SKM-1 treated with dmso at 0.1 percent for 144 hours (cell line): ENCODE data around the gene SPPL3.
"Not testable (repeated sequence)": the region's sequence is repeated elsewhere in the genome, so short reads cannot be mapped to it uniquely, and the experiment has no call there.

ENCODE experiments used
- DNase-seq: peaks from one replicate; lab custom pipeline; 2025; ENCODE audit not compliant: unreplicated experiment; lab: John Stamatoyannopoulos, UW

SPPL3 gene

GRCh38 chr12:120921637-120922036, 17.5 kb upstream of the SPPL3 start:
- no peak for DNase-seq

DNA sequence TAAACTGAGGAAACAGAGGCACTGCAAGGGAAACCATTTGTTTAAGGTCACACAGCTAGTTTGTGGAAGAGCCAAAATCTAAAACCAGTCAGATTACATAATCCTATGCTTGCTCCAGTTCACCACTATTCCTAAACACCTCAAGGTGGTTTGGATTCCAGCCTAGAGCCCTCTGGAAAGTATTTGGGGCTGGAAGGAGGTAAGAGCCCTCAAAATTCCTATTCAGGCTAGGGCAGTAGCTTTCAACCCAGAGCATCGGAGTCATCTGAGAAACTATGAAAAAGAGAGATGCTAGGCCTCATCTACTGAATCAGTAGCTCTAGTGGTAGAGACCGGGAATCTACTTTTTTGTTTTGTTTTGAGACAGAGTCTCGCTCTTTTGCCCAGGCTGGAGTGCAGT, 16.0 kb upstream of the SPPL3 start:
- no peak for DNase-seq

DNA sequence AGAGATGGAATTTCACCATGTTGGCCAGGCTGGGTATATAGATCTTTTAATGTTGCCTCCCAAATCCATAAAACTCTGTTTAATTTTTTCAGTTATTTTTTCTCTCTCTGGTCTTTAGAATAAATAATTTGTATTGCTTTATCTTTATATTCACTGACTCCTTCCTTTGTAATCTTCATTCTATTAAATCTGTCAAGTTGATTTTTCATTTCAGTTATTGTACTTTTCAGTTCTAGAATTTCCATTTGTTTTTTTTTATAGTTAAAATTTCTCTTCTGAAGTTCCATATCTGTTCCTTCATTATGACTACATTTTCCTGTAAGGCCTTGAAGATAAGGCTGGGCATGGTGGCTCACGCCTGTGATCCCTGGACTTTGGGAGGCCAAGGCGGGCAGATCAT, 13.6 kb upstream of the SPPL3 start:
- DNase-seq = no peak

DNA sequence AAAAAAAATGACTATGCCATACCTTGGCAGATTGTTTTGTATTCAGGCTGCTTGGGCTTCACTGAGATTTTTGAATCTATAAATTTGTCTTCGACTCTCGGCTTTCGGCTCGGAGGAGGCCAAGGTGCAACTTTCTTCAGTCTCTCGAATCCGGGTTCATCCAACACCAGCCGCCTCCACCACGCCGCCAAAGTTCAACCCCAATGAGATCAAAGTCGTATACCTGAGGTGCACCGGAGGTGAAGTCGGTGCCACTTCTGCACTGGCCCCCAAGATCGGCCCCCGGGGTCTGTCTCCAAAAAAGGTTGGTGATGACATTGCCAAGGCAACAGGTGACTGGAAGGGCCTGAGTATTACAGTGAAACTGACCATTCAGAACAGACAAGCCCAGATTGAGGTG, 12.4 kb upstream of the SPPL3 start:
- no peak for DNase-seq

- no peak for DNase-seq
Measured at GRCh38 chr12:120914794-120915193, 10.6 kb upstream of the SPPL3 start.

DNA sequence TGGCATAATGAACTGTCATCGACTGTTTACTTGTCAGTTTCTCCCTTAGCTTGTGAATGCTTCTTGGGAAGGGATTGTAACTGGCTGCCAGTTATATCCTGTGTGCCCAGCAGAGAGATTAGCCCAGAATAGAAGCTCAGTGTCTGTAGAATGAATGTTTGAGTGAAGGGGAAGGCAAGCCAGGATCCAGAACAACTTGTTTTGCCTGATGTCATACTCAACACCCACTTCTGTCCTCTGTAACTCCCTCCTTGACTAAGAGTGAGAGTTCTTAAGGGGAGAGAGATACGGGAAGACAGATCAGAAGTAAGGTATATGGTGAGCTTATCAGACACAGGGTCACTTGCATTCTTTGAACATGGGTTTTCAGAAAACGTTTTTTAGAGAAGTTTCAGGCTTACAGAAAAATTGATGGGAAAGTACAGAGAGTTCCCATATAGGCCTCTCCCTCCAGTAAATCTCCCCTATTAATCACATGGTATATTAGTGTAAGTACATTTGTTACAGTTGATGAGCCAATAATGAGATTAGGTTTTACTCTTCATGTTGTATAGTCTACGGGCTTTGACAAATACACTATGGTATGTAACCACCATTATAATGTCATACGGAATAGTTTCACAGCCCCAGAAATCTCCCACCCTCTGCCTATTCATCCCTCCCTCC, 5.6 kb upstream of the SPPL3 start:
- DNase-seq = no peak

GRCh38 chr12:120905856-120906384, 1.8 kb upstream of the SPPL3 start:
- DNase-seq = no peak

DNA sequence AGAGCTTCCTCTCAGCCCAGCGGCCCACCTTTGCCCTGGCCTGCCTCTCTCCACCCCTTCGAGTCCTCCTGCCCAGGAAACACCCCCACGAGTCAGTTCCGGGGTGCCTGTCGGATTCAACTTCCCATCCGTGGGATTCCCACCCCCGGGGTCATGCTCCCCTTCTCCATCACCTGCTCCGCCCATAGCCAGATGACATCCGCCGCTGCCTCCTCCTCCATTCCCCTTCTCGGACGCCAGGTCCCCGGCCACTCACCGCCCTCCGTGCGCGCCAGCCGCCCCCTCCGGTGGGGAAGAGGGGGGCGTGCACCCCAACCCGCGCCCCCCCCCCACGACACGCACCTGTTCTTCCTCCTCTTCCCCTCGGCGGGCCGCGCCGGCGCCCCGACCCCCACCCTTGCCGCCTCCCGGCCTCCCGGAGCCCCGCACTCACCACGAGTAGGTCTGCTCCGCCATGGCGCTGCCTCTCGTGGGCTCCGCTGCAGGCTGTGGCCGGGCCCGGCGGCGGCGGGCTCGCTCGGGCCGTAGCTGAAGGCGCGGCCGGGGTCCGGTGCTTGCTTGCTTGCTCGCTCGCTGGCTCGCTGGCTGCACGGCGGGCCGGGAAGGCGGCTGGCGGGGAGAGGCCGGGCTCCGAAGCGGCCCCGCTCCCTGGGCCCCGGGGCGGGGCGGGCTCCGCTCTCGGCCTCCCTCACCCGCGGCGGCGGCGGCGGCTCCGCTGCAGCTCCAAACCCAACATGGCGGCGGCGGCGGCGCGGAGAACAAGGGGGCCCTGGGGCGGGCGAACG, 554 bp downstream of the SPPL3 start:
- DNase-seq = no peak

- DNase-seq = no peak
Measured at GRCh38 chr12:120902846-120903411, 1.2 kb downstream of the SPPL3 start.

DNA sequence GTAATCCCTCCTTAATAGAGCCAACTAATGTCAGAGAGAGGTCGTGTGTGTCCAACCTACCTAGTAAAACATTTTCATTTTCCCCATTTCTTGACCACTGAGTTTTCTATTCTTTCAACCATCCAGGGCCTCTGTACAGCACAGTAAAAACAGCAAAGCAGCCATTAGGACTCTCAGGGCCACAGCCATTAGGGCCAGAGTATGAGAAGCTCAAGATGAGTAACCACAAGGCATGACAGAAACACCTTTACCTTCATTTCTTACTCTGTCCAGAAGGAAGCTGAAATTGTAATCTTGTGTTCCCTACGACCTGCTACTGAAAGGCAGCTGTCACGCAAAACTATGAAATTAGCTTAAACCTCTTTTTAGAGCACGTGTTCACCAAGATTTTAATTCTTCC, 2.3 kb downstream of the SPPL3 start:
- DNase-seq = no peak

DNA sequence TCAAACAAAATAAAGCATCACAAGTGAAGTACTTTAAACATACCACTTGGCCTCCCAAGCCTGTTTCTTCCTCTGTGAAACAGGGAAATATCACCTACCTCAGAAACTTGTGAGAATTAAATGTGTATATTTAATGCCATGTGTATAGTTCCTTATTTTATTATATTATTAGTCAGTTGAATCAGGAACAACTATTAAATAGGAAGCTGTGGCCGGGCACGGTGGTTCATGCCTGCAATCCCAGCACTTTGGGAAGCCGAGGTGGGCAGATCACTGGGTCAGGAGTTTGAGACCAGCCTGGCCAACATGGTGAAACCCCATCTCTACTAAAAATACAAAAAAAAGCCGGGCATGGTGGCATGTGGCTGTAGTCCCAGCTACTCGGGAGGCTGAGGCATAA, 3.1 kb downstream of the SPPL3 start:
- DNase-seq = not testable (repeated sequence)

GRCh38 chr12:120895532-120895931, 8.6 kb downstream of the SPPL3 start:
- DNase-seq = no peak

DNA sequence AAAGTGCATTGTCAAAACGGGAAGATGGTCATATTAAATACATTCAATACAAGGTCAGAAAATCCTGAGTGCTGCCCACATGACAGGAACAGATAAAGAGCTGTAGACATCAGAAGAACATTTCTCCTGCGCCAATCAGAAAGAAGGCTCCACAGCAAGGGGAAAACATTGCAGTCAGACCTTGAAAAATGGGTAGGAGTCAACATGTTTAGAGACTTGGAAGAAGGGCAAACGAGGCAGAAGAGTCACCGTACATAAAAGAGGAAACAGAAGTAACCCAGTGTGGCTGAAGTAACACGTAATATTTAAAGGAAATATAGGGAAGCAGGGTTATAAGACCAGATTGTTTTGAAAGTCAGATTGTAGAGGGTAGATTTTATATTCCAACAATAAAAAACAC, 11.9 kb downstream of the SPPL3 start:
- DNase-seq = peak; percentile 33

GRCh38 chr12:120890963-120891362, 13.2 kb downstream of the SPPL3 start:
- DNase-seq = no peak

DNA sequence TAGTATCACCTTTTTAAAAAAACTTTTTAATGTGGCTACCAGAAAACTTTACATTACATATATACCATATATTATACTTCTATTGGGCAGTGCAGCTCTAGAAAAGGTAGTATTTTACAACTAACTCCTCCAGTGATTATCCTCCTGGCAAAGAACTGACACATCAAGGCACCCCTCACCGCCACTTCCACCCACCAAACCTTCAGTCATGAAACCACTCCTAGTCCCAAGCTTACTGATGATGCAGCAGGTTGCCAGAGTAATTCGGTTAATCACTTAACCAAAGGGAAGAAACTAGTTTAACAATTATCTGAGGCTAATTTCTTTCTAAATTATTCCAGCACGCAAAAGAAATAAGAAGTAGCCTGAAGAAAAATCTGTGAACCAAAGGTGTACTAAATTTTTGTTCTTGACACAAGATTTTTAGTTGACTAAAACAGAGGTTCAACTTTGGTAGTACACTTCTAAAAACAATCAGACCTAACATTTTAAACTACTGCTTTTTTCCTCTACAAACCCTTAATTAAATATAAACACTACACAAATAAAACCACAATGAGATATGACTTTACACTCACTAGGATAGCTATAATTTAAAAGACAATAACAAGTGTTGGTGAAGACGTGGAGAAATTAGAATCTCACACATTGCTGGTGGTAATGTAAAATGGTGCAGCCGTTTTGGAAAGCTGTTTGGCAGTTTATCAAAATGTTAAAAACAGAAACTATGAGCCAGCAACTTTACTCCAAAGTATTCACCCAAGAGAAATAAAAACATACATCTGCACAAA, 16.7 kb downstream of the SPPL3 start:
- DNase-seq = no peak

DNA sequence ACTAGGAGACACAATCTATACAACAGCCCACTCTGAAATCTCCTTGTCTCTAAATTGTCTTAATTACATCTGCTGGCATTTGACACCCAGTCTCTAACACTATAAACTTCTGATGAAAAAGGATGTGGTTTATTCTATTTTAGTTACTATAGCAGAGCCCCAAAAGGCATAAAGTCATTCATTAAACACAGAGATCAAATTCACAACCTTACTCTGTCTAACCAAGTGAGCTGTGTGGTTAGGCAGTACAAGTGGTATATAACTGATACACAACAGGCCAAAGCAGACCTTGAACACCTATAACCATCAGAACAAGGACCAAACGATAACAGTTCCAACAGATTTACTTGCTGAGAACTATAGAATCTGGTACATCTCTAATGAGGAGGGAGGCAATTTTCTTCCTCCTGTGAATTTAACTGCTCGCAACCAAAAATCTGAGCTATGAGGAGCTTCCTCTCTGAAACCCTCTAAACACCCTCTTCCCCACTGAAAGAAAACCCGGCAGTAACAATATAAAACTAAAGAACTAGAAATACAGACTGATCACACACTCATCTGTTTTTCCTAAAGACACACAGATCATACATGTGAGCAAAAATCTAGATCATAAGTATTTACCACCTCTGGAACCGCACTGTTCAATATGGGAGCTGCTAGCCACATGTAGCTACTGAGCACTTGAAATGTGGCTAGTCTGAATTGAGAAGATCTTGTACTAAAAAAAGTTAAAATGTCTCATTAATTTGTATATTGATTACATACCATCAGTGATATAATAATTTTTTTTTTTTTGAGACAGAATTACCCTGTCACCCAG, 17.7 kb downstream of the SPPL3 start:
- DNase-seq = no peak

- DNase-seq = no peak
Measured at GRCh38 chr12:120885521-120885920, 18.6 kb downstream of the SPPL3 start.

GRCh38 chr12:120884644-120885043, 19.5 kb downstream of the SPPL3 start:
- DNase-seq = no peak

GRCh38 chr12:120882055-120882555, 22.1 kb downstream of the SPPL3 start:
- DNase-seq = no peak

DNA sequence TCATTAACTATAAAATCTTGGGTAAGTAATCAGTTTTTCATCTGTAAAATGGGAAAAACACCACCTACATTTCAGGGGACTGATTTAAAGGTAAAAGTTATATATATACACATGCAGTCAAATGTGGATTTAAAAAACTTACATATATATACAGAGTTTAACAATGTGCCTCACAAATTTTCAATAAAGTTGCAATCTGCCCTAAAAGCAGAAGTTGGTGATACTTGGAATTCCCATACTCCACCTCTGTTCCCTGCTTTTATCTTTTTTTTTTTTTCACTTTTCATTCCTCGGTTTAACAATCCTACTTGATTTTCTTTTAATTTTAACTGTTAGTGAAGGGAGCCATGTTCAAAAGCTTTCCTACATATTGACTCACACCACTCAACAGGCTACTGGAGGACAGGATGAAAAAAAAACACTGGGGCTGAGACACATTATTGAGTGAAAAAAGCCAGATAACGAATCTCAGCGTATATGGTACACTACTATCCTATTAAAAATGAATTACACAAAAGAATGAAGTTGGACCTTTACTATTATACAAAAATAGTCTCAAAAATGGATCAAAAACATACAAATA, 24.3 kb downstream of the SPPL3 start:
- no peak for DNase-seq
